ENCODE data around the gene EGFR. TPM values are rescaled to one million over a fixed set of nuclear protein-coding genes. Genes with fewer than 3 reads are reported as not detected.

Gene EGFR
- total and polyA plus RNA-seq, 2 donors = 16.4 to 28.2 TPM

DNA sequence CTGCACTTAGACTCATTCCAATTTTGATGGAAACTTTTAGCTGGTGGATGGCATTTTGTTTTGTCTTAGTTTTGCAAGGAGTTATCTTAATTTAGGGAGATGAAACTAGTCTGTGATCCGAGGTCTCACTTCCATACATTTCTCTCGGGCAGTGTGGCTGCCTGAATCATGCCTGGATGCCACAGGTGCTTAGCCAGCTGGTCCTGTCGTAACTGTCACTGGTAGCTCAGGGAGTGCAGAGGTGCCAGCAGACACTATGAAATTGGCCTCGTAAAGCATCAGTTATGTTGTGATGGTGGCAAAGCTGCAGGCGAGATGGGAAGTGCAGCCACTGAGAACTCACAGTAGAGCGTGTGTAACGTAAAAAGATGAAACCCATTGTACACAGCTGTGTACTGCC lies 74.9 kb downstream of the EGFR start:
- no peak for DNase-seq (ENCODE audit: extremely low spot score)
- no peak overlapping the region for H3K27ac ChIP-seq (ENCODE audit: low read depth)
- no peak overlapping the region for H3K4me3 ChIP-seq (ENCODE audit: low read depth, low read length)
- no peaks in the 10 kb centered on the region for H3K4me1 ChIP-seq (ENCODE audit: insufficient read depth)
- H3K36me3 ChIP-seq (ENCODE audit: insufficient read depth) = no peaks in the 10 kb centered on the region
- WGBS = 81% methylated on average over 7 of the region's 7 CpGs

DNA sequence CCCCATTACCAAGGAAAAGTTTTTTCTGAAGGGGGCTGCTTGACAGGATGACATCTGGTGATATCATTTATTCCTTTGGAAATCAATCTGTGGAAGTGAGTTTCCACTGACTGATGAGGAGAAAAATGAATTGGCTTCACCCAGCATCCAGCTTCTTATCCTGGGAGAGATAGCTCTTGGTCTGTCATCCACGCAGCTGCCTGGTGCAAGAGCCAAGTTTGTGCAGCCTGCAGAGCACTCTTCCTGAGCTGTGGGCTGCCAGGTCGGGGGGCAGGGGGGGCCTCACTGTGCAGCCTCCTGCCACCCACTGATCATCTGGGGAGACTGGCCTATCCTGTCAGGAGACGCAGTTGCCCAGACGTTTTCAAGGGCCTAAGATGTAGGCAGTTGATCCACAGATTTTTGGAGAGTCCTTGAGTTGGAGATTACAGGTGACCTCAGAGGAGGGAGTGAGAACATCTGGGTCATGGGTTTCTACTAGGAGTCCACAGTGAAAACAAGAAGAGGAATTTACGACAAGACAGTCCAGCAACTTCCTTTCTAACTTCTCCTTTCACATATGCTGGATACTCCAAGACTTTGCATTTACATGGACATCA lies 75.4 kb downstream of the EGFR start:
- H3K36me3 ChIP-seq (ENCODE audit: insufficient read depth) = no peaks in the 10 kb centered on the region
- WGBS = 41% methylated on average over 5 of the region's 5 CpGs
- DNase-seq (ENCODE audit: extremely low spot score) = no peak
- no peaks in the 10 kb centered on the region for H3K4me1 ChIP-seq (ENCODE audit: insufficient read depth)
- no peak overlapping the region for H3K27ac ChIP-seq (ENCODE audit: low read depth)
- no peak overlapping the region for H3K4me3 ChIP-seq (ENCODE audit: low read depth, low read length)

DNA sequence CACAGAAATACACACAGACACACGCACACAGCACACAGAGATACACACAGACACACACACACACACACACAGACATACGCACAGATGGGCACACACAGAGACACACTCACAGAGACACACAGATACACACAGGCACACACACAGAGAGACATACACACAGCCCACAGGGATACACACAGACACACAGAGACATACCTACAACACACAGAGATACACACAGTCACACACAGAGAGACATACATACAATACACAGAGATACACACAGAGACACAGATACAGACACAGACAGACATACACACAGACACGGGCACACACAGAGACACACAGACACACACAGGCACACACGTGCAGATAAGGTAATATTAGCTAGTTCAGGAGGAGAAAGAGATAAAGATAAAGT lies 76.9 kb downstream of the EGFR start:
- 89% methylated on average over 4 of the region's 4 CpGs for WGBS
- no peak overlapping the region for H3K4me3 ChIP-seq (ENCODE audit: low read depth, low read length)
- H3K36me3 ChIP-seq (ENCODE audit: insufficient read depth) = no peaks in the 10 kb centered on the region
- no peak overlapping the region for H3K27ac ChIP-seq (ENCODE audit: low read depth)
- peaks cover 1% of the 10 kb centered on the region for H3K4me1 ChIP-seq (ENCODE audit: insufficient read depth)
- no peak for DNase-seq (ENCODE audit: extremely low spot score)

DNA sequence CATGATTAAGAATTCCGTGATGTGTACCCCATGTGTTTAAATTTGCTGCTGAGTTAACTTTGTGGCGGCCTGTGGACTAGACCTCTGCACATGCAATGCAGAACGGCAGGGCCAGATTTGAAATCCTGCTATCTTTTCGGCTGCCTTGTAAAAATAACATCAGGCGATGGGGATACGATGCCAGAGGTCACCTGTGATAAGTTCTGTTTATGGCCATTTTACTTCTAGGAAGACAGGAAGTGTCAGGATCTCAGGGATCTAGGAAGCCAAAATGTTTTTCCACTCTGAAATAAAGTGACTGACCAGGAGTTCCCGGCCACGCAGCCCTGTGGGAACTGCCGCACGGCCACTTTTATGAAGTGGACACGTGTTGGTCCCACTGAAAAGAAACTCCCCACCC lies 77.5 kb downstream of the EGFR start:
- Histone ChIP-seq H3K36me3 (ENCODE audit: insufficient read depth) (no peaks in the 10 kb centered on the region), H3K27ac (ENCODE audit: low read depth) (no peak overlapping the region), H3K4me3 (ENCODE audit: low read depth, low read length) (no peak overlapping the region), H3K4me1 (ENCODE audit: insufficient read depth) (peaks cover 1% of the 10 kb centered on the region)
- 59% methylated on average over 11 of the region's 11 CpGs for WGBS
- DNase-seq (ENCODE audit: extremely low spot score) = no peak

DNA sequence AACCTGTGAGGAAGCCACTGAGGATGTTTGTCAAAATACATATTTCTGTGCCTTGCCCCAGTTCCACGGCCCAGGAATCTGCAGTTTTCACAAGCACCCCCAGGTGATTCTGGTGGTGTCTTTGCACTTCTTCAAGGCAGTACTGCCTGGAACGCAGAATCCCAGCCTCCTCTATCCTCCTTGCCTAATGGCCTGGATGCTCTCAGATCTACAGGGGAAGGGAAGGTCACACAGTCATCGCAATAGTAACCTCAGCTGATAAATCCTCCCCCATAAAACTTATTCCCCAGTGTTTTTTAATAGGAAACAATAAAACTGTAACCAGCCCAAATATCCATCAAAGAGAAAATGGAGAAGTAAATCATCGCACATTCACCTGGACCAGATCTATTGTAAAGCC lies 78.3 kb downstream of the EGFR start:
- 88% methylated on average over 4 of the region's 4 CpGs for WGBS
- DNase-seq (ENCODE audit: extremely low spot score) = no peak
- peaks cover 1% of the 10 kb centered on the region for H3K4me1 ChIP-seq (ENCODE audit: insufficient read depth)
- no peak overlapping the region for H3K27ac ChIP-seq (ENCODE audit: low read depth)
- H3K4me3 ChIP-seq (ENCODE audit: low read depth, low read length) = no peak overlapping the region
- H3K36me3 ChIP-seq (ENCODE audit: insufficient read depth) = no peaks in the 10 kb centered on the region

DNA sequence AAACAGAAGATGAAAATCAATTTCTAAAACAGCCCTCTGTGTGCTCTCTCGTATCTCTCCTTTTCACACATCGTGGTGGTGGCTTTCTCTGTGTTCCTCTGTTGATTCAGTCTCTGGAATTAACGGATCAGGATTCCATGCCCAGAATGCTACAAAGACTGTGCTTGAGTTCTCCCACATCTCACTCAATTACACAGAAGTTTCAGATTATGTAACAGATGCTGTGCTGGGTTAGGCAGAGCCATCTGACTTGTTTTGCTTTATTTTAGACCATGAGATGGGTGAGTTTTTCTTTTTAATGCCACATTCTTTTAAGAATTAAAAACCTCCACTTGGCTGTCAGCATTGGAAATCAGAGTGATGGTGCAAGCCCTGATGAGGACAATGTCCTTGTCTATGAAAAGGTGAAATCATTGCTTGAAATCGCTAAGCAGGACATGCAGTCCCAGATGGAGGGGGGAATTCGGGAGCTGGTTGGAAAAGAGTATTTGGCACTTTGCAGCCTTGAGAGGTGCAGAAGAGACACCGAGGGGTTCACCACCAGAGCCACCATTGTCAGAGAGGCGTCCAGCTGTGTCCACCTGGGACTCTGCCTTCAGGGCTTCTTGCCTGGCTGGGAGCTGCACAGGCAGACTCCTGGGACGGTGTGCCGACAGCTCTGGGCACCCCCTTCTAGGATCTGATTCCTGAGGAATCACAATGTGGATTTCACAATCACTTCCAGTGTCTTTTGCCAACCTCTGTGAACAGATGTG lies 80.4 kb downstream of the EGFR start:
- Histone ChIP-seq H3K4me1 (ENCODE audit: insufficient read depth) (peaks cover 1% of the 10 kb centered on the region), H3K4me3 (ENCODE audit: low read depth, low read length) (no peak overlapping the region), H3K27ac (ENCODE audit: low read depth) (no peak overlapping the region), H3K36me3 (ENCODE audit: insufficient read depth) (no peaks in the 10 kb centered on the region)
- DNase-seq (ENCODE audit: extremely low spot score) = no peak
- 47% methylated on average over 9 of the region's 9 CpGs for WGBS

DNA sequence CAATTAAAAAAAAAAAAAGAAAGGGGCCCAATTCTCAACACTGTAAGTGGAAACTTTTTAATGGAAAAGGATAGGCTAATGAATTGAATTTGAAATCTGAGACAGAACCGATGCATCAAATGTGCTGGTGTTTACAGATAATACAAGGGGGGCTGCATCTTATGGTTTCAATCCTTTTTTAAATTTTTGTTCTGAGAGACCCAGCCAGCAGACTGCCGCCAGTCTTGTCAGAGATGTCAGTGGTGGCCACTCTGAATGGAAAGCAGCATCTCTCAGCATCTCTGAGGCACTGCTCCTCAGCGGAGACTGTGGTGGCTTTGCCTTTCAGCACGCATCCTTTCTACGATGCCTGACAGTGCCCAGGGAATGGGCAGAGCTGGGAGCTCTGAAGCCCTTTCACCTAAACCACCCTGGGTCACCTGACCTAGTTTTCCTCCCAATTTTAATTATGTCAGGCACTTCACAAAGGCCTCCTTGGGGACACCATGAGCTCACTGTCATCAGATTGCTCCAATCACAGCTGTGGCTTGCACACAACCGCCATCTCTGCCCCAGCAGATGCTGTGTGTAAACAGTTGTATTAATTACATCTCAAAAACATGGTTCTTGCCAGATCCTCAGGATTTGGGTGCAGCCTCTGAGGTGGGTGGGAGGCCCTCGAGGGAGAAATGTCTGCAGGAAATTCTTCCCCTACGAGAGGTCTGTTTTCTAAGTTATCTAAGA lies 81.2 kb downstream of the EGFR start:
- no peaks in the 10 kb centered on the region for H3K36me3 ChIP-seq (ENCODE audit: insufficient read depth)
- DNase-seq (ENCODE audit: extremely low spot score) = no peak
- WGBS = 65% methylated on average over 8 of the region's 8 CpGs

DNA sequence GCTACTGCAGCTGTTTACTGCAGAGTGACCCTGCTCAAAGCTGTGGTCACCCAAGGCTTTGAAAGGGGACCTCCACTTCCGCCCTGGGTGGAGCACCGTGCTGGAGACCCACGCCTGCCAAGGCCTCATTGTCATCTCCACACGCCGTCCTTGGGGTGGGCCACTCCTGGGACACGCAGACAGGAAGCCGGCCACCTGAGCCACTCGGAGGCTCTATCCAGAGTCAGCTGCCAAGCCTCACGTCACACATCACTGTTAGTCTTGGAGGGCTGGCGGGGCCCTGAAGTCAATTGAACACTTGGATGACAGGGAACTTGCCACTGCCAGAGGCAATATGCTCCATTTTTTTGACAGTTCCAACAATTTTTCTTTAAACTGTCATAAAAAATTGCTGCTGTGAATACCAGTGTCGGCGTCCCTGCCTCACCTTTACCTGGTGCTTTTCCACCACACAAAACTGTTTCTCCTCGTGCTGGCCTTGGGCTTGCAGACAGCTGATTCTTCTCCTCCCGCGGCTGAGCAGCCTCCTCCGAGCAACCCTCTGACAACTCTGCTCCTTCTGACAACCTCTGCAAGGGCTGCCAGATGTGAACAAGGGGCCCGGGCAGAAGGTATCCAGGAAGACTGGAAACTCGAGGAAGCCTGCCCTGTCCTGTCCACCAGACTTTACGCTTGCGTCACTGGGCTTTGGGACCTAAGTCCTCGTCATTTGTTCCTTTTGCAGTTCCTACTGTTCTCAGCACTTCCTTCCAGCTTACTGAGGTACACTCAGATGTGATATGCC lies 81.9 kb downstream of the EGFR start:
- WGBS = 43% methylated on average over 21 of the region's 21 CpGs
- H3K4me3 ChIP-seq (ENCODE audit: low read depth, low read length) = no peak overlapping the region
- no peaks in the 10 kb centered on the region for H3K36me3 ChIP-seq (ENCODE audit: insufficient read depth)
- H3K27ac ChIP-seq (ENCODE audit: low read depth) = peak overlapping the region; percentile 64
- H3K4me1 ChIP-seq (ENCODE audit: insufficient read depth) = peaks cover 3% of the 10 kb centered on the region
- DNase-seq (ENCODE audit: extremely low spot score) = no peak

More for the DNA sequence above, 81.2 kb downstream of the EGFR start:
- H3K4me3 ChIP-seq (ENCODE audit: low read depth, low read length) = no peak overlapping the region
- H3K4me1 ChIP-seq (ENCODE audit: insufficient read depth) = peaks cover 3% of the 10 kb centered on the region
- peak overlapping the region; percentile 64 for H3K27ac ChIP-seq (ENCODE audit: low read depth)

DNA sequence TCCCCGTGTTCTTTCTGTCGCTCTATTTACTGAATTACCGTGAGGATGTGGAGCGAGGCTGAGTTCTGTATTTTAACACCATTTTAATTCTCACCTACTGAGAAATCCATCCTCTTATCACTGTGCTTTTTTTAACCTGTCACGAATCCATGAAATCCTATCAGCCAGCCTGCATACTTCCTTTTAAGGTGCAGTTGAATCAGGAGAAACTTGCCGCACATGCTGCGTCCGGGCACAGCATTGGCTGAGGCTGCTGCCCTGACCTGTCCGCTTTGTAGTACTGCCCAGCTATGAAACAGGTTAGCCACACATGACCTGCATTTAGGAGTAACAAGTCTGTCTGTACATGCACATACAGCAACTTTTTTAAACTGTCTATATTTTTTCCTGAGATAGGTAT lies 82.5 kb downstream of the EGFR start:
- H3K4me1 ChIP-seq (ENCODE audit: insufficient read depth) = peaks cover 3% of the 10 kb centered on the region
- H3K27ac ChIP-seq (ENCODE audit: low read depth) = no peak overlapping the region
- H3K36me3 ChIP-seq (ENCODE audit: insufficient read depth) = no peaks in the 10 kb centered on the region
- WGBS = 48% methylated on average over 9 of the region's 9 CpGs
- H3K4me3 ChIP-seq (ENCODE audit: low read depth, low read length) = no peak overlapping the region
- no peak for DNase-seq (ENCODE audit: extremely low spot score)

DNA sequence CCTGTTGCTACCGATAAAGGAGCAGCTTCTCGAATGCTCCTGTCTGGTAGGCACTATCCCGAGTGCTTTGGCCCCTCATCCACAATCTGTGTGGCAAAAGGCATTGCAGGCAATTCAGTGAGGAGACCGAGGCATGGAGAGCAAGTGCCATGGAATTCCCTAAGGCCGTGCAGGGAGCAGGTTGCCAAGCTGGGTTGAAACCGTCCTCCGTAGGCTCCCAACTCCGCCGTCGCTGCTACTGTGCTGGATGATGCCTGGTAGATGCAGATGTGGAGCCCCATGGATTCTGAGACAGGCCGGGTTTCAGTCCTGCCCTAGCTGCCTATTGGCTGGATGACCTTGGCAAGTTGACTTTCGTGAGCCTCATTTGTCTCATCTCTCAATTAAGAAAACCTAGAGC lies 85.3 kb downstream of the EGFR start:
- WGBS = 95% methylated on average over 12 of the region's 12 CpGs
- no peak overlapping the region for H3K4me3 ChIP-seq (ENCODE audit: low read depth, low read length)
- no peak for DNase-seq (ENCODE audit: extremely low spot score)
- H3K36me3 ChIP-seq (ENCODE audit: insufficient read depth) = no peaks in the 10 kb centered on the region
- peaks cover 3% of the 10 kb centered on the region for H3K4me1 ChIP-seq (ENCODE audit: insufficient read depth)
- H3K27ac ChIP-seq (ENCODE audit: low read depth) = no peak overlapping the region

DNA sequence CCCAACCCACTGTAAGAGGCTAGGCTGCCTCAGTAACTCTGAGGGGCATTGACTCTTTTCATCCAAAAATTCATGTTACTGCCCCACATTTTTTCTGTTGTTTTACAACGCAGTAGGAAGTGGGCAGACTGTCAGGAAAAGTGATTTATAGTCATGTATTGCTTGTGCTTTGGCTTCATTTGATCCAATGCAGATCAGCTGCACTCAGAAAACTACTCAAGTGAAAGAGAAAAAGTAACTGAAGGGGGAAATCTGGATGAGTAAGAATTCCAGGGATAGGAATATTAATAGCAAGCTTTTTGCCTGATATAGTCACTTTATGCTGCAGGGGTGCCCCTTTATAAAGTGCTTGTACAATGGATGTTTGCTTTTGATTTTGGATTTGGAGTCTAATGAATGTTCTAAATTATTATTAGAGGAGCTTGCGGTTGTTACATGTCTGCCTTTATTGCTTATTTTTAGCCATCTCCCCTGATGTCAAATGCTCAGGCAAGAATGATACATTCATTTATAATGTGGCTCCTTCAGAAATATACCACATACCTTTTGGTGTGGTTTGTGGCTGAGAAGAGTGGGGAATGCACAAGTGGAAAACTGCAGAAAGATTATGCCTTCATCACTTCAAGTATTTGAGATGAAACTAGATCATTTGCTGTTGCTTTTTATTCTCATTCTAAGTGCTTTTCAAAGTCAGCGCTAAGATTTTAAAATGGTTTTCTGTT lies 86.1 kb downstream of the EGFR start:
- no peaks in the 10 kb centered on the region for H3K36me3 ChIP-seq (ENCODE audit: insufficient read depth)
- no peak for DNase-seq (ENCODE audit: extremely low spot score)
- peaks cover 3% of the 10 kb centered on the region for H3K4me1 ChIP-seq (ENCODE audit: insufficient read depth)
- WGBS = 61% methylated on average over 3 of the region's 3 CpGs
- no peak overlapping the region for H3K27ac ChIP-seq (ENCODE audit: low read depth)
- H3K4me3 ChIP-seq (ENCODE audit: low read depth, low read length) = no peak overlapping the region

DNA sequence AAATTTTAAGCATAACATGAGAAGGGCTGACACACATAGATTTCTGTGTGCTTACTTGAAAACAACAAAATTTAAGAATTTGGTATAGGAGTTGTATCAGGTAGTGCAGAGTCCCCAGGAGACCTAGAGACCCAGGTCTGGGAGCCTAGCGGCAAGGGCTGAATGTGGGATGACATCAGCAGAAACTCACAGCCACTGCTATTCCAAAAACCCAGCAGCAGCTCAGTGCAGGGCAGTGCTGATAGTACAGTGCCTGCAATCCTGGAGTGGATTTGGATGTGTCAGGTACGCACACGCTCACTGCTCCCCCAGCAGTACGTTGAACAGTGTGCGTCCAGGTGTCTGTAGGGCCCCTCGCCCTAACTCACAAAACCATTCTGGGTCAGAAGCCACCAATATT lies 87.1 kb downstream of the EGFR start:
- H3K4me3 ChIP-seq (ENCODE audit: low read depth, low read length) = no peak overlapping the region
- H3K27ac ChIP-seq (ENCODE audit: low read depth) = no peak overlapping the region
- 91% methylated on average over 6 of the region's 6 CpGs for WGBS
- DNase-seq (ENCODE audit: extremely low spot score) = no peak
- H3K36me3 ChIP-seq (ENCODE audit: insufficient read depth) = no peaks in the 10 kb centered on the region
- peaks cover 2% of the 10 kb centered on the region for H3K4me1 ChIP-seq (ENCODE audit: insufficient read depth)

DNA sequence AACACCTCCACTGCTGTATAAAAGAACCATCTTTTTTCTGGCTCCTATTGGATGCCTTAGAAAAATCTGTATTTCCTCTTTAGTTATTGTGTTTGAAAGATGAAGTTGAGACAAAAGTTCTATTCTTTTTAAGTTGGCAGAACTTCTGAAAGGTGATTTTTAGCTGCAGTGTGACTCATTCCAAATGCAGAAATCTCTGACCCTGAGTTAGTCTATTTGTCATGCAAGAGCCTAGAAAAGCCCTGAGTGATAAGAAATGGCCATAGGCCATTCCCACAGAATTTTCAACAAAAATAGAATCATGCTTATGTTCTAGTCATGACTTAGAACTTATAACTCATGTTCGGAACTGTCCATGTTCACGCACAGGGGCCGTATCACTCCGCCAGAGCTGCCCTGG lies 89.1 kb downstream of the EGFR start:
- peaks cover 2% of the 10 kb centered on the region for H3K4me1 ChIP-seq (ENCODE audit: insufficient read depth)
- H3K27ac ChIP-seq (ENCODE audit: low read depth) = no peak overlapping the region
- H3K4me3 ChIP-seq (ENCODE audit: low read depth, low read length) = no peak overlapping the region
- WGBS = 90% methylated on average over 4 of the region's 4 CpGs
- DNase-seq (ENCODE audit: extremely low spot score) = no peak
- H3K36me3 ChIP-seq (ENCODE audit: insufficient read depth) = no peaks in the 10 kb centered on the region

Data from urinary bladder (tissue), 4 donors.